GM19043 (cell line): Measurements from ENCODE around the gene DUT.
"Not testable (repeated sequence)": the region's sequence is repeated elsewhere in the genome, so short reads cannot be mapped to it uniquely, and the experiment has no call there.

ENCODE experiments used
- ATAC-seq: cut with Tn5 transposase; IDR thresholded peaks from one replicate; pipeline ENCODE4 v1.9.1; 2021; ENCODE audit warnings: low read depth; ENCODE audit not compliant: unreplicated experiment

Gene DUT

DNA sequence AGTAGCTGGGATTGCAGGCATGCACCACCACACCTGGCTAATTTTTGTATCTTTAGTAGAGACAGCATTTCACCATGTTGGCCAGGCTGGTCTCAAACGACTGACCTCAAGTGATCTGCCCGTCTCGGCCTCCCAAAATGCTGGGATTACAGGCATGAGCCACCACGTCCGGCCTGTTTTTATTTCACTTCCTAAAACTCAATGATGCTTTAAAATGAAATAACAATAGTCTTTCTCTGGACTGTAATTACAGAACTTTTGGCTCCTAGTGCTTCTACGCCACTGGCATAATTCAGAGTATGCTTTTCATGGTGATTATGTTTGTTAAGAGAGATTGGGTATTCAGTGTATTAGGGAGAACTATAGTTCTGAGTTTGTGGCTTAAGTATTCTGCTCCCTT, 5.0 kb upstream of the DUT start:
- ATAC-seq: not testable (repeated sequence)

DNA sequence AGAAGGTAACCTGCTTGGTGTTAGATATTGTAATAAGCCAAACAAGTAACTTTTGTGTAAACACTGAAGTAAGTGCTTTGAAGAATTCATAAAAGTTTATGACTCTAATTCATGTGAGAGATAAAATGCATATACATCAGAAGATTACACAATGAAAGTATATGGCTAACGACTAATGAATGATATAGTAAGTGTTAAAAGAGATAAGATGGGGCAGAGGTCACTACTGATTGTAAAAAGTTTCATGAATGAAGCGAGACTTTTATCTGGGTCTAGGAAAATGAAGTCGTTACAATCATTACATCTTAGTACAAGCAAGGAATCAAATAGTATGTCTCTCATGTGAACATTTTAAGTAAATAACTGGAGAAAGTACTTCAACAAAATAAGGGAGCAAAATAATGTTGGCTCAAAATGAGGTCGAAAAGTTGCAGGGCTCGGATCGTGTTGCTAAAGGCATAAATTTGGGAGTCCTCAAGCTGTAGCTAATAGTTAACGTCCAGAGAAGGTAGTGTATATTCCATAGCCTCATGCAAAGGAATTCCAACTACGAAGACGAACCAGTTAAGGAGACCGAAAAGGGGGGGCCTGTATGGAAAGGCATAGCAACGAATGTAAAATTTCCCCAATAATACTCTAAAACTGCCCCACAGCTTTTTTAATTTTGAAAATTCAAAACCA, 984 bp upstream of the DUT start:
- no peak for ATAC-seq

DNA sequence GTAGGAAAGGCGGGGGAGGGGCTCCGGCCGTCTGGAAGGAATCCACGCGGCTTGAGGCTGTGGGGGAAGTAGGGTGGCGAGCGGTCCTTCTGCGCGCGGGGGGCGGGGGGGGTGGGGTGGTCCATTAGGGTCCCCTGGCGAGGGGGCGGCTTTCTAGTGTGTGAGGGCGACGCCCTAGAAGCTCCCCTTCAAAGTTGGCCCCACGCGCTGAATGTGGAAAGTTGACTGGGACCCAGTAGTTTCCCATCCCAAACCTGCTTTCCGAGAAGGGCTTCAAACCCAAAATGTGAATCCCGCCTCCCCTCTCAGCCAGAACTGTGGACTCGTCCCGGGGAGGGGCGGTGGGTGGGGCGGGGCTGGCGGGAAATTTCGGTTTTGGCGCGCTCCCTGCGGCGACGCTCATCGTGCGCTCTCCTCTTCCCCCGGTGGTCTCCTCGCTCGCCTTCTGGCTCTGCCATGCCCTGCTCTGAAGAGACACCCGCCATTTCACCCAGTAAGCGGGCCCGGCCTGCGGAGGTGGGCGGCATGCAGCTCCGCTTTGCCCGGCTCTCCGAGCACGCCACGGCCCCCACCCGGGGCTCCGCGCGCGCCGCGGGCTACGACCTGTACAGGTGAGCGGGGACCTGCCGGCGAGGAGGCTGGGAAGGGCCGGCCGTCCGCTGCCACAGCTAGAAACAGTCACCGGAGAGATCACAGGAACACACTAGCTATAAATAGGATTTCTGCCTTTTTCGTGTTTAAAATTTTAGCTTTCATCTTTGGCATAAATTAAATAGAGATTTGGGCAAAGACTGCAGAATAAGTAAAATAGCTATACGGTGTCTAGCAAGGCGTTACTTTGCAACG, 790 bp downstream of the DUT start:
- peak; percentile 44 for ATAC-seq

DNA sequence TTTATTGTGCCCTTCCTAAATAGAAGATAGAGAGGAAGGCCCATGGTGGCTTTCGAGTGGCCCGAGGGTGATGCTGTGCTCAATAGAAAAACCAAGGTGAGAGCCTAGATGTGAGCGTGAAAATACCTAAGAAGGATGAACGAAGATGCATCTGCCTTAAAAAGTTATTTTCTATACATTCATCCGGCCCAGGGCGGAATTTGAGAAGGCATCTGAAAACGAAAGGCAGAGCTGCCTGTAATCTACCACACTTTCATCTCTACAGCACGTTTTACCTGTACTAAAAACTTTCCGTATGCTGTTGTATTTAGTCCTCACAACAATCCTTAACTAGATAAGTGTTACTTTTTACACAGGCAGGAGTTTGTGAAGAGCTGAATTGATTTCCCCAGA, 1.4 kb downstream of the DUT start:
- ATAC-seq: no peak

DNA sequence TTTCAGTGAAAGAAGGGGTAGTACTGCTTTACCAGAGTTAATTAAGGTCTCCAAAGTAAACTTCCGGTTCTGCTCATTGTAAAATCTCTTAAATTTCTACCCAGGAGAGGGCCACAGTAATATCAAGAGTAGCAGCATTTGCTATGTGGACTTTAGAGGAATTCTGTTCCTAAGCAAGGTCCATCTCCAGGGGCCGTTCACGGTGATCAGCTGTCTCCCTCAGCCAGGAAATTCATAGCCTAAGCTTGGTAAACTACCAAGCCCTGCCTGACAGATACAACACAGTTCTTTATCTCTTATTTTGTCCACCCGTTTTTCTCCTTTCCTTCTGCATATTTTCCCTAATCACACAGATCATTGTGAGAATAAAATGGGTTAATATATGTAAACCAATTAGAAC, 2.3 kb downstream of the DUT start:
- ATAC-seq: no peak

DNA sequence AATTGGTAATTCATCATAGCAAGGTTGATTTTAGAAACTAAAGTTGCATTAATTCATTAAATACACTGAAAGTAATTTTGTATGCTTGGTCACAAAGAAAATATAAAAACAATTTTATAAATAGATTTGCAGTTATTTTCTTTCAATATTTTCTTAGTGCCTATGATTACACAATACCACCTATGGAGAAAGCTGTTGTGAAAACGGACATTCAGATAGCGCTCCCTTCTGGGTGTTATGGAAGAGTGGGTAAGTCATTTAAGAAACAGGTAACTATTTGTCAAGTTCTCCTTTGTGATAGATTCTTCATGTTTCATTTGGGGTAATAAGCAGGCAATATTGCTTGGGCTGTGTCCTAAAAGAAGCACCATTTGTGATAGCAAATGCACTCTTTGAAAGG, 3.0 kb downstream of the DUT start:
- ATAC-seq: no peak

DNA sequence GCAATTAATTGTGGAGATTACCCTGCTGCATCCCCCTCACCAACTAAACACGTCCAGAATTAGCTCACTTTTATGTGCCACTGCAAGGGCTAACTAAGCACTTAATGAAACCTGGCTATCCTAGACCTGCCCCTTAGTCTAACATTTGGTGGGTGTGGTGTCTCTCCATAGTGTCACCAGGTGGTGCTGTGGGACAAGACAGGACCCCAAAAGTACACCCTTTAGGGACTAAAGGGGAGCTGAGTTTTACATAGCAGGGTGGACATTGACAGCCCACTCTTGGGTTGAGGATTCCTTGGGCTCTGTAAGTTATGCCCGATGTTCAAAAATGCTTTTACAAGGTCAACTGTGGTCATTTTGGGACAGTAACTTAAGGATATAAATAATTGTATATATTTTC, 5.7 kb downstream of the DUT start:
- no peak for ATAC-seq

DNA sequence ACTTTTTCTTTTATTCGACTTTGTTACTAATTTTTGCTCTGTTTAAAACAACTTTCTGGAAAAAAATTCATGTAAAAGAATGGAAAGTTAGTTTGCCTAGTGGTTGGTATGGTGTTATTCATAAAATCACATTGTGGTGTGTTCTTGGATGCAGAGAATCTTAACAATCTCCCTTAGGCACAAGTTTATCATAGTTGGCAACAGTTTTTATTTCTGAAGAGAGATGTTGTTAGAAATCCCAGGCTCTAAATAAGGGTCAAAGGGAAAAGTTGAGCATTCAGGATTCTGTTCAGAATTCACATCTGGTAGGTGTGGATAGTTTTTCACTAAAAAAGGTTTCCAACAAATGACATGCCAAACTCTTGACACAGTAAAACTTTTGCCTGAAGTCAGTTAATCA, 6.4 kb downstream of the DUT start:
- no peak for ATAC-seq

DNA sequence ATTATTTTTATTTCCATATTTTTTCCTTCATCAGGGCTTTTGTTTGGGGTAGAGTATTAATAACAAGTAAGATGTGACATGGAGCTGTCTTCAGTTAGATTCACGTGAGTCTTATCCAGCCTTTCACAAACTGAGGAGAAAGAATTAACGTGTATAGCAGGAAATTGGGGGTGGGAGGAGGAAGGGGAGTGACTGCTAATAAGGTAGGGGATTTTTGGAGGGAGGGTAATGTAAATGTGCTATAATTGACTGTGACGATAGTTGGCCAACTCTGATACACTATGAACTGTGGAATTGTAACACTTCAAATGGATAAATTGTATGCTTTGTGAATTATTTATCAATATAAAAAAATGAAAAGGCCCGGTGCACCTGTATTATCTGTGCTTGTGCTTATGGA, 8.9 kb downstream of the DUT start:
- ATAC-seq: no peak

DNA sequence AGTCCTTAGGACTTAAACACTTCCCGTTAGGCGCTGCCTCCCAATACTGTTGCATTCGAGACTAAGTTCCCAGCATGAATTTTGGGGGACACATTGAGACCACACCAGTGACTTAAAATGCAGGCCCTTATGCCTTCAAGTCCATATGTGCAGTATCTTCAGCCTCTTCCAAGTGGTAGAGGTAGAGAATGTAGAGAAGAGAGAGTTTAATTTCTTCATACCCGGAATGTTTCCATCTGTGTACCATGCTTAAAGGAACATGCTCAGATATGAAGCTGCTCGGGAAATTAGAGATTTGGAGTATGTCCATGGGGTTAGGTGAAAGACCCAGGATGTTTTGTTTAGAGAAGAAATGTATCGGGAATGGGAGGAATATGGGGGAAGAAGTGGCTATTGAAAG, 12.6 kb downstream of the DUT start:
- no peak for ATAC-seq

DNA sequence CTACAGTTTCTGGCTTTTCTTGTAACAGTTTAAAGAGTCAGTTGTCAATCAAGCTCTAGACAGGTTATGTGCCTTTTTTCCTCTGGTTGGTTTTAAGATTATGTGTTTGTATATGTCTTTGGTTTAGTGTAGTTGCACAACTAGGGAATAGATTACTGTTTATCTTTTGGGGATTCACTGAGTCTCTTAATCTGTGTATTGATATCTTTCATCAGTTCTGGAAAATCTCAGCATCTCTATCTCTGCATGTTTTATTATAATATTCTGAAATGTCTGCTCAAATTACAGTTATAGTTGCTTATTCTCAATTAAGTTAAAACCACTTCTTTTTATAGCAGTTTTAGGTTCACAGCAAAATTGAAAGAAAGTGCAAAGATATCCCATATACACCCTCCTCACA, 14.3 kb downstream of the DUT start:
- ATAC-seq: no peak

DNA sequence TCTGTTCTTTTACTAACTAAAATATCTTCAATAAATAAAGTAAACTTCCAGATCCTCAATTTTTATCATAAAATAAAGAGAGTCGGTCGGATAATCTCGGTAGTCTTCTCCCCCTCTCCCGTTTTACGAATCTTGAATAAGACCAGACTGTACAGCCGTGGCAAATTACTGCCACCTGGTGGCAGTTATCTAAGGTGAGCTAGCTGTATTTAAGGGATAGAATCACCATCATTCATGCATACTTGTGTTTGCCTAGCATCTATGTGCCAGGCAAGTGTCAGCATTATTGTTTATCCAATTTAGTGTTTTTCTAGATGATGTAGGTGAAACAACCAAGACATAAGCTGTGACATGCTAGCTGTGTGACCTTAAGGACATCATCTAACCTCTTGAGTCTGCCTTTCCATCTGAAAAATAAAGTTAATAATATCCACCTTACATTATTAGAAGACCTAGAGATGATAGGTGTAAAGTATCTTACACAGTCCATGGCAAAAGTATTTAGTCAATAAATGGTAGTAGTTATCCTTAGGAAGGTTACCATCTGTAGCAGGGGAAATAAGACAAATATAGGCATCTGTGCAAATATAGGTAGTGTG, 21.3 kb downstream of the DUT start:
- ATAC-seq: peak; percentile 73

DNA sequence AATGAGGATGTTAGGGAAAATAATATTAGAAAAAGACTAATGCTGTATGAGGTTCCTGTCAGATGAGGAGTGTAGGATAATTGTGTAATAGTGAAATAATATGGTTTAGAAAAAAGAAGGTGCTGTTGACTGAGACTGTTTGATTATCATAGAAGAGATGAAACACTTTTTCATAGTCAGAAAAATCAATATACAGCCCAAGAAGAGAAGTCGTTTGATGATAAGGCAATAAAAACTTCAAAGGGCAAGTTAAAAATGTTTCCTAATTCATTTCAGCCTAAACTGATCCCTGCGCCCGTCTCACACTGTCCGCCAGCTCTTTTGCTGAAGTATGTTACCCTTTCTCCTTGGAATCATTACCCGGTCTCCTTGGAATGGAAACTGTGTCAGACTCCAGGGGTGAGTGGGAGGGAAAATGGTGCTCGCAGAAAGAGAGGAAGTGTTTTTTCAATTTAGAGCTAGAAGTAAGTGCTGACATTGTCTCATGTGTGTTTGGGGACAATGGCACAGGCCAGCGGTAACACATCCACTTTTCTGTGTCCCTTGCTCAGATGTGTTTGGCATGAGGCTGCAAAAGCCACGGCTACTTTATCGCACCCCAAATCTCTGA, 23.6 kb downstream of the DUT start:
- no peak for ATAC-seq

DNA sequence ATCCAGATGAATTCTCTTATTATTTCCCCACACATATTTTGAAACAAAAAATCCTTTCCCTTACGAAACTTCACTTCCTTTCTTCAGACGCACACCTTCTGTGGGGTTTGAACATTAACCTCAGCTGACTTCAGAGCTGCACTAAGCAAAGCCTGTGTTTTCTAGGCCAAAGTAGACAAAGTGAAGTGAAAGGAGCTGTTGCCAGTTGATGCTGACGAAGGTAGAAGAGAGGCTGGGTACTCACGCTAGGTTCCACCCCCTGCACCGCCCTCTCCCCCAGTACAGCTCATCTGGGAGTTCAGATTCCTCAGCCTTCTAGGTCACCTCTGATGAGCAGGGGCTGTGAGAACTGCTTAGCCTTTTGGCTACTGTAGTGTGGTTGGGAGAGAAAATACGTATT, 24.1 kb downstream of the DUT start:
- ATAC-seq: peak; percentile 63

DNA sequence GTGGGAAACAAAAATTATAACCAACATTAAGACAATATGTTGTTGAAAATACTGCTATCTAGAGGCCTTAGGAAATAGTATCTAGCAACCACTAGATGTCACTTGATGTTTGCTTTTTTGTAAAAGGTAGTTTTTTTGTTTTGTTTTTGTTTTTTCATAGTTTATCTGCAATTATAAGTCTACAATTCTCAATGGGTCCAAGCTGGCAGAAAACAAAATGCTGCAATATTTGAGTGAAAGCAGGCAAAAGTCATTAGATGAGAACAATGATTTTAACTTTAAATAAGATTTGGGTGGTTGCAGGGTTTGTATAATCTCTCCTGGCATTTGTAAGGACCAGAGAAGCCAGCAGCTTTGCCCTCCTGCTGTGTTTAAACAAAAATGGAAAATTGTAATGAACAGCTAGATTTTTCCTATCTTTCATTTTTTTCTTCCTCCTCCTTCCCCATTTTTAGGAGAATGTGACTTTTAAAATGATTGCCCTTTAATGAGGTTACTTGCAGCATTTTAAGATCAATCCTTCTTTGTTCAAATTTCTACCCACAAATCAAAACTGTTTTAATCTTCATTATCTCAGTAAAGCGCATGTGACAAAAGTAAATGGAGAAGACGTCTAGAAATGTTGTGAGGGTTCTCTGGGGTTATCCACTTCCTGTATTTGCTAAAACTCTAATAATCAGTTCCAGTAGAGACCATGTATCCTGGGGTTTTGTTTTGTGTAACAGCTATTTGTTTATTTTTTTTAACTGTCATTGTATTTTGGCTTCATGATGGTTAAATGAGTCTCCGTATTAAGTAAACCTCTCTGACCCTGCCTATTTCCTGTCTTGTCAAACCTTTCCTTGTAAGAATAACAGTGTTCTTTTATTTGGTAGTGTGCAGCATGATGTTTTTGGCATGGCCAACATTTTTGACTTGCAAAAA, 27.3 kb downstream of the DUT start:
- no peak for ATAC-seq

DNA sequence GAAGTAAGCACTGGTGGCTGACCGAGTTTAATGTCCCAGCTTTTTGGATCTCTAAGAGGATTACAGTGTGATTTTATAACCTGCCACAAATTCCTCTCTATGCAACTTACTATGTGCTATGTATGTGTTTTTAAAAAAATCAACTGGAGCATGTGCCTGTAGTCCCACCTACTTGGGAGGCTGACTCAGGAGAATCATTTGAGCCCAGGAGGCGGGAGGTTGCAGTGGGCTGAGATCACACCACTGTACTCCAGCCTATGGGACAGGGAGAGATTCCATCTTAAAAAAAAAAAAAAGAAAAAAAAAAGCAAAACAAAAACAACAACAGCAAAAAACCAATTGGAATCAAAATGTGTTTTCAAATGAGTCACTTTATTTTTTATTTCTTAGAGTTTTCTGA, 29.6 kb downstream of the DUT start:
- ATAC-seq: no peak

DNA sequence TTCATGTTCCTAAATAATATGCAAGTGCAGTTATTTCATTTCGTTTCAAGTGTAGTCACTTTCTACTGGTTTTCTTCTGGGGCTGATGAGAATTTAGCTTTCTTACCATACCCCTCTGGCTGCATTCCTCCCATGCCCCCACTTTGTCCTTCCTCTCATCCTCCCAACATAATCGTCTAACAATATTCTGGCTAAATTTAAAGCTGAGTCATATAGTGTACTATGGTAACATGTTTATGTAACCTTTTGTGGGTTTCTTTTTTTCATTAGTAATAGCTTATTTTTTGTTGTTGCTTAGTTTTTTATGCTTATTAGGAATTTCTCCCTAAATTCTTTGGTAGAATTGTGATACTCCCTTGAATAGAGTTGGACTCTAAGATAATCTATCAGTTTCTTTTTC, 30.5 kb downstream of the DUT start:
- no peak for ATAC-seq

DNA sequence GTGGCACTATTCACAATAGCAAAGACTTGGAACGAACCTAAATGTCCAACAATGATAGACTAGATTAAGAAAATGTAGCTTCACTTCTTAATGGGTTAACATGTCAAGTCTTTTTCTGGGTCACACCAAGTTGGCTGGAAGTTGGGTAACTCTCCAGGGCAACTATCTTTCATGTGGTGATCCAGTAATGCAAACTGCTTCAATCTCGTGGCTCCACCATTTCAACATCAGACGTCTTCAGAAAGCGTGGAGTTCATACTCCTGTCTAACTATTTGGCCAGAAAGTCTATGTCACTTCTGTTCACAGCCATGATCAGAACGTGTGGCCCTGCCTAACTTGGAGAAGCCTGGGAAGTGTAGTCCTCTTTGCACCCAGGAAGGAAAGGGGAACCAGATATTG, 32.2 kb downstream of the DUT start:
- no peak for ATAC-seq

DNA sequence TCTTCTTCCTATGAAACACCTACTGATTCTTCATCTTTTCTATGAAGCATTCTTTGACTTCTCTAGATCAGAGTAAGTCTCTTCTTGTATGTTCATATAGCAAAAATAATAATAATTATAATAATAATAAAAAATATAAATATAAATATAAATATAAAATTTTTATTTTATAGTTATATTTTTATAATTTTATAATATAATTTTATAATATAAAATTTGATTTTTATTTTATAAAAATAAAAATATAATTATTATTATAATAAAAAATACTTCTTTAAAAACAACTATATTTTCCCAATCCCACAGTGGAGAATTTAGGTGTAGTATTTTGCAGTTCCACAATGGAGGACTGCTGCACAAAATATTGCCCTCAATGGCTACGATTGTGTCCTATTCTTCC, 34.3 kb downstream of the DUT start:
- ATAC-seq: no peak

DNA sequence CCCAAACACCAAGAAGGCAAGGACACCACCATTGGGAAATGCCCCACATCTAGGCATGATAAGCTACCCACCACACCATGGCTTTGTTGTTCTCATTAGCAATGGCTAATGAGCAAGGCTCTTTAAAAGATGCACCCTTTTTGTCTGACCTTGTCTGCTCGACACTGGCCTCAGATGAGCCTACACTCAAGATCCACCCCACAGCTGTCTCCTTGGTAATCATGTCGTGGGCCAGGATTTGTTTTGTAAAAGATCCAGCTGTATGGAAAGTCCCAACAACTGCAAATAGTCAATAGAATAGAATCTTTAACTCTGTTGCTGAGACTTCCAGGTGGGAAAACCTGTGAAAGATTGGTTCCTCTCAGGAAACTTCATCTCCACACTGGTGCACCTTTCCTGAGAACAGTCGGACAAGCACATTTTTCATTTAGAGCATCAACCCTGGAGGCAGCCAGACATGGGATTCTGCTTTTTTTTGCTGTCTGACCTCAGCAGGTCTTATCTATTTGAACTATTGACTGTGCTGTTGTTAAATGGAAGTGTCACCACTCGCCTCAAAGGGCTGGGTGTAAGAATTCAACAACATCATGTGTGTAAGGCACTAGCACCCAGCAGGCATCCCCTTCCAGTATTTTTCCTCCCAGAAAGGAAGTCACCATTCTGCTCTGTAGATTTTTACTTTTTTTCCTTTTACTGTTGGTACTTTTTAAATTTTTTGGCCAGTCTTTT, 35.5 kb downstream of the DUT start:
- no peak for ATAC-seq
